NT2/D1 (cell line): ENCODE data around the gene GDF9.

ENCODE experiments used
- SUZ12 ChIP-seq: IDR thresholded peaks from 2 replicates; pipeline ENCODE4 v1.6.1; 2011; ENCODE audit not compliant: insufficient read length, insufficient read depth; ENCODE audit errors: extremely low read depth
- YY1 ChIP-seq: IDR thresholded peaks from 2 replicates; pipeline ENCODE4 v1.6.1; 2011; ENCODE audit not compliant: insufficient read length, insufficient read depth
- ZNF274 ChIP-seq: IDR thresholded peaks from 2 replicates; pipeline ENCODE4 v1.6.1; 2011; ENCODE audit warnings: mild to moderate bottlenecking, low read depth, low read length

DNA sequence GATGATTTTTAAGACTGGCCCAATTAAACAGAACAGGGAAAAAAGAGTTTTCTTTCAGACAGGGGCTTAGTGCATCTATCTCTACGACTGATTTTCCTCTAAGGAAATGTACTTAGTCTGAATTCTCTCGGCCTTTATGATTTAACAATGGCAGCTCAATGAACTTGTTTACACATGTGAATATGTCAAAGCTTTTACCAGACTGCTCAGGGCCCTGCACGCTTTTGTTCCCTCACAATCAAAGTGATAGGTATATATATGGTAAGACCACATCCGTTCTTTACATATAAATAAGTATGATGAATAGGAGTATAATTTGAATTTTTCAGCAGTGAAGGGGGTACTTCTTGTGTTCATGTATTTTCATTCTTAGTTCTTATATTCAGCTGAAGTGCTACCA, 34.8 kb upstream of the GDF9 start:
- no peak for TF ChIP-seq SUZ12
- no peak for TF ChIP-seq YY1
- no peak for TF ChIP-seq ZNF274
